Neural cell (in vitro differentiated cells): ENCODE data around the gene LRRC37A3.
"Not testable (repeated sequence)": the region's sequence is repeated elsewhere in the genome, so short reads cannot be mapped to it uniquely, and the experiment has no call there.

ENCODE experiments used
- CTCF ChIP-seq: fragments of 450-650 bp; IDR thresholded peaks from 2 replicates; pipeline ENCODE4 v1.5.1; 2014; ENCODE audit warnings: antibody characterized with exemption, mild to moderate bottlenecking, moderate library complexity; ENCODE audit not compliant: poor library complexity, severe bottlenecking
- EP300 ChIP-seq: fragments of 450-650 bp; conservative IDR thresholded peaks from 2 replicates; pipeline ENCODE4 v1.6.1; 2014; ENCODE audit warnings: antibody characterized with exemption, mild to moderate bottlenecking, moderate library complexity; ENCODE audit not compliant: poor library complexity, severe bottlenecking
- POLR2AphosphoS5 ChIP-seq: IDR thresholded peaks from 2 replicates; pipeline ENCODE4 v1.6.1; 2012
- REST ChIP-seq: IDR thresholded peaks from 2 replicates; pipeline ENCODE4 v1.6.1; 2012; ENCODE audit warnings: borderline replicate concordance
- TAF1 ChIP-seq: IDR thresholded peaks from 2 replicates; pipeline ENCODE4 v1.6.1; 2012; ENCODE audit warnings: low read depth

- TF ChIP-seq CTCF, TAF1, POLR2AphosphoS5, EP300, REST: not testable (repeated sequence)
Observed at GRCh38 chr17:64846892-64847291, 72.4 kb downstream of the LRRC37A3 start.
